Glomerular visceral epithelial cell (primary cell): ENCODE measurements around the gene ZNF646.
"Not testable (repeated sequence)": the region's sequence is repeated elsewhere in the genome, so short reads cannot be mapped to it uniquely, and the experiment has no call there.

ENCODE experiments used
- DNase-seq: peaks from one replicate; pipeline ENCODE4 v3.0.0-alpha.2; 2016; ENCODE audit errors: extremely low spot score

Gene ZNF646

DNA sequence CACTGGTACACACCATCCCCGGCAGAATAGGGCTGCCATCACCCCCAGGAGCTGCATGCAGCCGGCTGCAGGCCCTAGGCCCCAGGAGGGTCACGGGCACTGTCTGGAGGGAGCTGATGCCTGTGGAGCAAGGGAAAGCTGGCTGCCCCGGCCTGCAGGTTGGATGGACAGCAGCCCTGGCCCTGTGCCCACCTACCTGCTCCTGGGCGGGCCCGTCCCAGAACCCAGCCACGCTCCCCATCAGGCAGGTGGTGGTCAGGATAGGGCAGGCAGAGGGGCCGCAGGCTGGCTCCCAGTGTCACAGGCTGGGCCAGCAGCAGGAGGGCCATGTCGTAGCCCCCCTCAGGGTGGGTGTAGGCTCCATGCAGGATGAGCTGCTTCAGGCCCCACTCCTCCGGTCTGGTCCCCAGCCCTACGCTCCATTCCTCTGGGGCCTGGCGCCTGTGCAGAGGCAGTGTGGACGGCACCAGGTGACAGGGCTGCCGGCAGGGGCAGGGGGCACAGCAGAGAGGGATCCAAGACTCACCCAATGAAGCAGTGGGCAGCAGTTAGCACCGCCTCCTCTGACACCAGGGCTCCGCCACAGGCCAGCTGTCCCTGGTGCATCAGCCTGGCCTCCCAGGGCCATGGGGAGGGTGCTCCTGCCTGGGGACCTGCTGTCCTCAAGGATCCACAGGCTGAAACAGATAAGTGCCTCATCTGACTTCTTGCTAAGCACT lies 10.5 kb downstream of the ZNF646 start:
- no peak for DNase-seq

DNA sequence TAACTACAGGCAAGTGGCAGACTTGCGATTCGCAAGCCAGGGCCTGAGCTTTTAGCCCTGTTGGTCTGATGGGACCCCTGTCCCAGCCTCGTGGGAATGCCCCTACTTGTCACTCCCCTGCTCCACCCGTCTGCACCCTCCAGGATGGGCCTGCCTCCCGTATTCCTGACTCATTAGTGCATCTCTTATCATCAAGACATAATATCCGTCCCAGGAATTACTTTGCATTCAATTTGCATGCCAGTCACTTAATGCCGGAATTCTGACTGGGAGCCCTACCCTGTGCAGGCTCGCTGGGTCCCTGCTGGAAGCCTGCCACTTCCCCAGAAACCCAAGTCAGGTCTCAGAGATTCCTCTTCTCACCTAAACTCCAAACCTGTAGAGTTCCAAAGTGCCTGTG lies 11.2 kb downstream of the ZNF646 start:
- no peak for DNase-seq

DNA sequence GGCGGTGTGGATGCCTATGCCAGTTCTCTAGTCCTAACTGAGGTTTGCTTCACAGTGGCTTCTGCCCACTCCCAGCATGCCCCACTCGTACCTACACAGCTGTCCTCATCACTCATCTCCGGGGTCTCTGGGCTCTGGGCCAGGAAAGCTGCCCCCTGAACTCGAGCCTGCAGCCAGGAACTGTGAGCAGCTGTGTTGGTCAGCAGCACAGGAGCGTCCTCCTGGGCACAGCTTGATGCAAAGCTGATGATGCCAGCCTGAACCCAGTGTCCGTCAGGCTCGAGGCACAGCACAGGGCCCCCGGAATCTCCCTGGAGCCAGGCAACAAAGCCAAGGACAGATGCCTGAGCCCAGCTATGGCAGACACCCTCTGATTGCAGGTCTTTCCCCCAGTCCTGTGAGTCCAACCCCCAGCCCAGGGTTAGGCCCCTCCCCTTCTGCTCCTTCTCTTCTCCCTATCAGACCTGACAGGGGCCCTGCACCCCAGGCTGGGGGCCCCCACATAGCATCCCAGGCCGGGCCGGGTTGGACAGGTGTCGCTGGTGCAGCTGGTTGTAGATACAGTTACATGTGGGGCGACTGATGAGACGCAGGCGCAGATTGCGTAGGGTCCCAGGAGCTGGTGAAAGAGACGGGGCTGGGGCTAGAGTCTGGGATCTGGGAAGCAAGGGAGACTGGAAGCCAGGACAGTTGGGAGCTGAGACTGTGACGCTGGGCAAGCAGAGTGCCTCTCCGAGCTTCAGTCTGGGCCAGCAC lies 11.8 kb downstream of the ZNF646 start:
- no peak for DNase-seq

DNA sequence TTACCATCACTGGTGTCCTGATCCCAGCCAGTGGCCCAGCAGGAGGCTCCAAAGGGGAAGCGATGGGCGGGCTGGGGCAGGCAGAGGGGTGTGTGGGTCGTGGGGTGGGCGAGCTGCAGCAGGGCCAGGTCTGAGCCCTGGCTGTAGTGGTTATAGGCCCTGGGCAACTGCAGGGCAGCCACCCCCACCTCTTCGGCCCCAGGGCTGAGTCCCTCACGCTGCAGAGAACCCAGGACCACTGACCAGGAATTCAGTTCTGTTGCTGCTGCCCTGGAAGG lies 12.3 kb downstream of the ZNF646 start:
- DNase-seq, result no peak

DNA sequence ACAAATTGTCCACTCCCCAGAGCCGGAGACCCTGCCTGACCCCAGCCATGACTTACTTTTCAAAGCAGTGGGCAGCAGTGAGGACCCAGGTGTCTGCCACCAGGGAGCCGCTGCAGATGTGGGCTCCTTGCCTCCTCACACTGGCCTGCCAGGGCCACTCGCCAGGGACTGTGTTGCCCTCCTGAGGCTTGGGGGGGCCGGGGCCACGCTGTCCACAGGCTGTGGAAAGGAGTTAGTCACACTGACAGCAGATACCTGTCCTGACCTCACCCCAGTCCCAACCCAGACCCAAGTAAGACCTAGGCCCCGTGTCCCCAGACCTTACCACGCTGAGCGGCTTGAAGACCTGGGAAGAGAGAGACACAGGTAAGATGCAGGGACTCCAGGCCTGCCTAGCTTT lies 13.3 kb downstream of the ZNF646 start:
- no peak for DNase-seq

DNA sequence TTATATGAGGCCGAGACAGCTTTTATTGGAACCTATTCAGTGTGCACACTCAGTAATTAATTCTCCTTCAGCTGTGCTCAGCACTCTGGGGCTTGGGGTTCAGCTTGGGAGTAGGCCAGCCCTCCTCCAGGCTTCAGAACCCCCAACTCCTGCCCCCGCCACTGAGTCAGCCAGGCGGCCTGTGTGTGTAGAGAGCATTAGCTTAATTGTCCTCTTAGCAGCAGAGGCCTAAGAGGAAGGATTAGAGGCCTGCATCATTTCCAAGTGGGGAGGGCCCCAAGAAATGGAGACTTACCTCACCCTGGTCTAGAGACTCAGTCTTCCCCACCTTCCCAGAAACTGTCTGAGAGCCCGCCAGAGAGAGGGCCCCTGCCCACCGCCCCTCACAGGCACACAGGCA lies 13.7 kb downstream of the ZNF646 start:
- no peak for DNase-seq

DNA sequence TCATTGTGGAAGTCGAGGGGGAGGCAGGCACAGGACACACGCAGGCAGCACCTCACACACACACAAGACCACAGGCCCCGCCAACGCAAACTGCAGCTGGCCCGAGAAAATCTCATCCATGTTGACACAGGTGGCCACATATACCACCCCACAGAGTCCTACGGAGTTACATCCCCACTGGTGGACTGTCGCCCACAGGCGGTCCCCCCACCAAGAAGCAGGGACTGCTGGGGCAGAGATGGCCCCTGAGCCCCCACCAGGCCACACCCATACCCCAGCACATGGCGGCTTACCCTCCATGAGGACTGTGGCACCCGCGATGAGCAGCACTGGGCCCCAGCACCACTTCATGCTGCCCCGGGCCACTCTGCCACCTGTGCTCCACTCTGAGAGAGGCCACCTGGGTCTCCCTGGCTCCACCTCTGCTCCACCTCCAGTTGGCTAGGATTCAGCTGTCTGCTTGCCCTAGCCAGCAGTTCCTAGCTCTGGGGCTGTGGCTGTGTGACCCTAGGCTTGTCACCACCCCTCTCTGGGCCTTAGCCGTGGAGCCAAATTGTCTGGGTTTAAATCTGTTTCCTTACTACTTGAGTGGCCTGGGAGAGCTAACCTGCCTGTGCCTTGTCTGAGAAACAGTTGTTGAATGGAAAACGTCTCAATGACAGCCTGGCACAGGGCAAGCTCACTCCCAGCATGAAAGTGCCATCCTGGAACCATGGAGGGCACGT lies 14.4 kb downstream of the ZNF646 start, which contains the start of gene PRSS53:
Gene PRSS53, minus strand, starts transcription at position 485 of the 725 bp plus-strand sequence. Its CDS starts 134 bp downstream, at position 351.
- no peak for DNase-seq

DNA sequence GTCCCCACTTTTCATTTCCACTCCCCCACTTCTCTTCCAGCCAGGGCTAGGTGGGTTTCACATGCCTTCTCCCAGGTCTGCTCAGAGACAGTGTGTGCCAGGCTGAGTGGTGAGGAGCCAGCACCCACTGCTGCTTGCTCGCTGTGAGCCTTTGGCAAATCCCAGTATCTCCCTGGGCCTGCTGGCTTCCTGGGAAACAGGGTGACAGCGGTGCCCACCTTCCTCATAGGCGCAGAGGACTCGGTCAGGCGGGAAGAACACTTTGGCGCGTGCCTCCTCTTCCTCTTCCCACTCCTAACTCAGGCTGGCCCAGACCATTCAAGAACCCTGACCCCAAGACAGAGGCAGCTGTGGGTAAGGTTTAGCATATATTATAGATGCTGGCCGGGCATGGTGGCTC lies 15.0 kb downstream of the ZNF646 start:
- DNase-seq, result no peak

DNA sequence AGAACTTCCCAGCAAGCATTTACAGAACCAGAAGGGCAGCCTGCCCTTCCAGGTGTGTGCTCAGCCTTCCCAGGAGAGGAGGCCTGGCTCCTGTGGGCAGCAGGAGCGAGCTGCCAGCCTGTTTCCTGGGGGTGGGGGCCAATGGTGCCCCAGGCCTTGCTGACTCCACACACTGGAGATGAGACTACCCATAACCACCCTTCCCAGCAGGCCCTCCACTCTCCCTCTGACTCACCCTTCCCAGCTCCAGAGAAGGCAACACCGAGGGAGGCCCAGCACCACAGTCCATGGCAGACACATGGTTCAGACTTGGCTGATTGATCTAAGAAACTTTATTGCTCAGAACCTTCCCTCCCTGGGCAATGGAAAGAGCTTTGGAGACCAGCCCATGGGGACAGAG lies 16.3 kb downstream of the ZNF646 start:
- peak; percentile 40 for DNase-seq

DNA sequence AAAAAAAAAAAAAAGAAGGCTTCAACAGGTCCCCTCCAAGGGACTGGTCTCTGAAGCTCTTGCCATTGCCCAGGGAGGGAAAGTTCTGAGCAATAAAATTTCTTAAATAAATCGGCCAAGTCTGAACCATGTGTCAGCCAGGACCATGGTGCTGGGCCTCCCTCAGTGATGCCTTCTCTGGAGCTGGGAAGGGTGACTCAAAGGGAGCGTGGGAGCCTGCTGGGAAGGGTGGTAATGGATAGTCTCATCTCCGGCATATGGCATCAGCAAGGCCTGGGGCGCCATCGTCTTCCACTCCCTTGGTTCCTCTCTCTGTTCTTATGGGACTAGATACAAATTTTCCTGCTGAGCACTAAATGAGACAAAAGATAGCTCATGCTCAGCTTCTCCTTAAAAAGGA lies 18.1 kb downstream of the ZNF646 start:
- no peak for DNase-seq

DNA sequence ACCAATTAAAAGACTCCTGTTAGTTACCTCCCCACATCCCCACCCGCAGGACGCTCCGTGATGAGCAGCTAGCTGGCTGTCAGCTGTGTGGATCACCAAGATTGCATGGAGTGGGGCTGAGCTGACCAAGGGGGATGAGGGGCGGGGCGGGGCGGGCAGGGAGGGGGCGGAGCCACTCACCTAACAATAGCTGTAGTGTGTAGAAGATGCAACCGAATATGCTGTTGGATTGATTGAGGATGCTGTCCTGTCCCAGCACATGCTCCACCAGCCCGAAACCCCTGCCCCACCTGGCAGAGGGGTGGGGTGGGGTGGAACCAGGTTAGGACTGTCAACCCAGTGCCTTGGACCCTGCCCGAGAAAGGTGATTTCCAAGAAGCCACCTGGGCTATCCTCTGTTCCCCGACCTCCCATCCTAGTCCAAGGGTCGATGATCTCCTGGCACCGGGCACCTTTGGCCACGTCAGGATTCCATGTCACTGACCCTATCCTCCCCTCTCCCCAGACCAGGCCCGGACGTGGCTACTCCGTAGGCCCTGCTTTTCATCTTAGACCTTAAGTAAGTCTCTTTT lies 19.0 kb downstream of the ZNF646 start:
- peak; percentile 69 for DNase-seq

DNA sequence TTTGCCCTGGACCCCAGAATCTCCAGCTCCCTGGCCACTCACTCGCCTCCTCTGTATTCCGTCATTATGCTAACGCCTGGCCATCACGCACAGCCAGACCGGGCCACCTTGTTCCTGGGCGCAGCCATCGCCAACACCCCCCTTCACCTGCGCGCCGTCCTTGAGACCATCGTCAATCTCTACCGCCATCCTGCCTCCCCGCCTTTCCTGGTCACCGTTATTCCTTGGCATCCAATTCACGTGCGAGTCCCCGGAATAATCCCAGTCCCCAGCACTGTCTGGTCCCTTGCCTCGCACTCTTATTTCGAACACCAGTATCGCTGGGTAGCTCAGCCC lies 19.8 kb downstream of the ZNF646 start:
- DNase-seq, result no peak

DNA sequence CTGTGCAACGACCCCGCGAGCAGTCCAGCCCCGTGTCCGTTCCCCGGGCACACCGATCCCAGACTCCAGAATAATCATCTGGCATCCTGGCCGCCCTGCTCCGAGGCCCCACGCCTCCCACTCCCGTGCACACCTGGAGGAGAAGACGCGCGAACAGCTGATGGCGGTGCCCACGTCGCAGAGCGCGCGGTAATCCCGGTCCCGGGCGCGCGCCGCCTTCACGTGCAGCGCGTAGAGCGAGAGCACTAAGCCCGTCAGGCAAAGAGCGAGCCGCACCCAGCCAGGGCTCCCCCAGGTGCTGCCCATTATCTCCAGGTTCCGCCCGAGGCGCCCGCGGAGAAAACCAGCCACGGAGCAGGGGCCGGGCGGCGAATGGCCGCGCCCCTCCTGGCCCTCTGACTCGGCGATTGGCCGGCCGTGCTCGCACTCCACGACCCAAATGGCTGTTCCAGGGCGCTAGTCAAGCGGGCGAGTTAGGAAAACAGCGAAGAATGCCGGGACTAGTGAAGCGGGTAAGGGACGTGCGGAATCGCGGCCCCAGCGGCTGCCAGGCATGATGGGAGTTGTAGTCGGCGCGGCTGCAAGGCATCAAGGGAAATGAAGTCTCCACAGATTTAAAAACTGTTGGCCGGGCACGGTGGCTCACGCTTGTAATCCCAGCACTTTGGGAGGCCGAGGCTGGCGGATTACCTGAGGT lies 20.4 kb downstream of the ZNF646 start, which contains the start of gene VKORC1:
Gene VKORC1, minus strand, starts transcription at position 374 of the 697 bp plus-strand sequence. Its CDS starts 68 bp downstream, at position 306.
- peak; percentile 97 for DNase-seq

DNA sequence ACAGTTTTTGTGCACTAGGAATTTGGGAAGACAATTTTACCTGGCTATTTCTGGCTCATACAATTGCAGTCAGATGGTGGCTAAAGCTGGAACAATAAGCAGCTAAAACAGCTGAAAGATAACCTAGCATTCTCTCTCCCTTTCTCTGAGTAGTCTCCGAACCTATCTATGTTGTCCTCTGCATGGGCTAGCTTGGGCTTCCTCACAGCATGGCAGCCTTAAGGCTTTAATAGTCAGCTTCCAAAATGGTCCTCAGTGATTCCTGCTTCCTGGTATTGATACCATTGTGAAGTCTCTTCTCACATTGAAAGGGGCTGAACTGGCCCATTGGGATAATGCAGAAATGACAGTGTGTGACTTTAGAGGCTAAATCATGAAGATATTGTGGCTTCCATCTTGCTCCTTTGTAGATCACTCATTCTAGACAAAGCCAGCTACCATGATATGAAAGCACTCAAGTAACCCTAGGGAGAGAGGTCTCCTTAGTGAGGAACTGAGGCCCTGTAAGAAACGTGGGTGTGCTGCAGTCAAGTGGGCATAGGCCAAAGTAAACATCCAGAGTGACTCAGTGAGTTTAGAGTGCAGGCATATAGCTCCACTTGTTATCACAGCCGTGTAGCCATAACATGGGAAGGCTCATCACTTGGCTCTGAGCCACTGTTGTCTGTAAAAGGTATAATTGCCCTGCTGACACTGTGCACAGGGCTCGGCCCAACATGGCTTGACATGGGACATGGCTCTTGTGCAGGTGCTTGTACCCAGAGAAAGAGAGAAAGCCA lies 25.8 kb downstream of the ZNF646 start:
- no peak for DNase-seq

DNA sequence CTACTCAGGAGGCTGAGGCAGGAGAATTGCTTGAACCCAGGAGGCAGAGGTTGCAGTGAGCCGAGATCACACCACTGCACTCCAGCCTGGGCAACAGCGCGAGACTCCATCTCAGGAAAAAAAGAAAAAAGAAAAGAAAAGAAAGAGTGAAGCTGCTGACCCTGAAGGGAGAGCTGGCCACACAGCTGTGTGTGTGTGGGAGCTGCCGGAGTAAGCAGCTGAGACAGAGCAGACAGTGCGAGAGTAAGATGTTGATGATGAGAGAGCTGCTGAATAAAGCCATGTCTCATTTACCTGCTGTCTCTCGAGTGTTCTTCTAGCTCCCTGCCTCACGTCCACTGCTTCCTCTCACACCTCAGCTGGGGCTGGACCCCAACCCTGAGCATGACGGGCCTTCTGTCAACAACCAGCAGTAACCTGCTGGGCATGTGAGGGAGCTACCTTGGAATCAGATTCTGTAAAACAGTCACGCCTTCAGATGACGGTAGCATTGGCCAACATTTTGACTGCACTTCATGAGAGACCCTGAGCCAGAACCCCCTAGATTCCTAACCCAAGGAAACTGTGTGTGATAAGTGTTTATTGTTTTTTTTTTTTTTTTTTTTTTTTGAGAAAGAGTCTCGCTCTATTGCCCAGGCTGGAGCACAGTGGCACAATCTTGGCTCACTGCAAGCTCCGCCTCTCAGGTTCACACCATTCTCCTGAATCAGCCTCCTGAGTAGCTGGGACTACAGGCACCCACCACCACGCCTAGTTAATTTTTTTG lies 26.8 kb downstream of the ZNF646 start:
- DNase-seq, result not testable (repeated sequence)

DNA sequence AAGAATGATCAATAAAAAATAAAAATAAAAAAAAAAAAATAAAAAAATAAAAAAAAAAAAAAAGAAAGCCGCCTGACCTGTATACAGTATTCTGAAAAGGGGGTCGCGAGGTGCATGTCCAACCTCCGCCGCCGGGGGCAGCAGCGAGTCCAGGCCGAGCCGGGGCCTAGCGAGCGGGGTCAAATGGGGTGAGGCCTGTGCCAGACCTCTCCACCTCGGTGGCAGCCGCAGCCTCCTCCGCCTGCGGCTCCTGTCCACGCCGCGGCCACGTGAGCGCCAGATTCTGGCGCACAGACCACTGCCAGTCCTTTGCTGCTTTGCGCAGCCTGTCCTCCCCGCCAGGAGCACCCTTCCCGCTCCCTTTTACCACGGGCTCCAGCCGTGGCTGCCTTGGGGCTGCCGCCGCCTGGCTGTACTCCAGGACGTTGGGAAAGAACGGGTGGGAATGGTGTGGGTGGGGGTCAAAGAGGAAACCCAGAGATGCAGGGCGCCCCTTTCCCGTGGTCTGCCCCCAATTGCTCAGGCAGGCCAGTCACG lies 31.5 kb downstream of the ZNF646 start:
- DNase-seq, result peak; percentile 64

DNA sequence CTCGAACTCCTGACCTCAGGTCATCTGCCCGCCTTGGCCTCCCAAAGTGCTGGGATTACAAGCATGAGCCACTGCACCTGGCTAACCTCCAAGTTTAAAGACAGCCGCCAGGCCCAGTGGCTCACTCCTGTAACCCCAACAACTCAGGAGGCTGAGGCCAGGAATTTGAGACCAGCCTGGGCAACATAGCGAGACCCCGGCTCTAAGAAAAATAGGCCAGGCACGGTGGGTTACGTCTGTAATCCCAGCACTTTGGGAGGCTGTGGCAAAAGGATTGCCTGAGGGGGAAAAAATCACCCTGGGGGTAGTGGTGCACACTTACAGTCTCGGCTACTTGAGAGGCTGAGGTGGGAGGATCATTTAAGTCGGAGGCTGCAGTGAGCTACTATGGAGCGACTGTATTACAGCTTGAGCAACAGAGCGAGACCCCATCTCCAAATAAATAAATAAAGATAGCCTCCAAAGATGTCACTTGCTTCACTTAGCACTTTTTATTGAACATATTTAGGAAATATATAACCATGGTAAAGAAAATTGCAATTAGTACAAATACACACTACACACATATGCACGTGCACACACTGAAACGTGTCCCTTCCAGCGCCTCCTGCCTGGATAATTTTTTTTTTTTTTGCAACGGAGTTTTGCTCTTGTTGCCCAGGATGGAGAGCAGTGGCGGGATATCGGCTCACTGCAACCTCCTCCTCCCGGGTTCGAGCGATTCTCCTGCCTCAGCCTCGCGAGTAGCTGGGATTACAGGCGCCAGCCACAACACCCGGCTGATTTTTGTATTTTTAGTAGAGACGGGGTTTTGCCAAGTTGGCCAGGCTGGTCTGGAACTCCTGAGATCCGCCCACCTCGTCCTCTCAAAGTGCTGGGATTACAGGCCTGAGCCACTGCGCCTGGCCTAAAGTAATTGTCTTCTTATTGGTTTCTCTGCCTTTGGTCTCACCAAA lies 32.6 kb downstream of the ZNF646 start:
- DNase-seq, result no peak

DNA sequence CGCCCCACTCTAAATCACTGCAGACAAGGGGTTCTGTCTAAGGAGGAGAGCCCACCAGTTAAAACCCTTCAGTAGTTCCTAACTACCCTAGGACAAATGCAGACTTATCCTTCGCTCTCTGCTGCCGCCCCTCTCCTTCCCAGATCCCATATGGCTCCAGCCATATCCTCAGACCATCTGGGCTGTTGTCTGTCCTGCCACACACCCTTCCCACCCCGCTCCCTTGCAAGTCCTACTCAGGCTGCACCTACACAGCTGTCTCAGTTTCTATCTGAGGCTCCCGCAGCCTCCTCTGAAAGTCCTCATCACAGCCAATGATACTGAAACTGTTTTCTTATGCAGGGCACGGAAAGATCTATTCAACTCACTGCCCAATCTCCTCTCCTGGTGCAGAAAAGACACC lies 33.2 kb downstream of the ZNF646 start:
- no peak for DNase-seq
